ENCODE results near the gene USP15.

- no peak for TF ChIP-seq EZH2 (IDR thresholded peaks at IDR 0.05)
- TF ChIP-seq POLR2AphosphoS5 (IDR thresholded peaks at IDR 0.05; ENCODE audit: borderline replicate concordance, low read depth, low read length) = no peak
These were observed 7.6 kb upstream of the USP15 start for GRCh38 chr12:62252576-62252975.

Data from SK-N-MC (cell line).